ENCODE results near the gene SEPTIN3. TPM values are rescaled to one million over a fixed set of nuclear protein-coding genes. Genes with fewer than 3 reads are reported as not detected.

SEPTIN3 gene
- total and polyA plus RNA-seq, 8 donors = 0.61 to 1.4 (median 0.72) TPM; not detected in 3

- 60 to 84% (median 81%) methylated on average over 2 of the region's 2 CpGs for WGBS, 5 donors
- intact Hi-C loops (cut with DNase I; ENCODE audit: low total_unique reads) = loop anchor here (10.0 kb wide), 1 partner anchor 144 kb away; no protein-coding TSS in a partner anchor
- H3K27me3 ChIP-seq = peaks cover 0 to 64% (median 13%) of the 10 kb centered on the region in 3 donors
- no peak overlapping the region for H3K27ac ChIP-seq
- H3K36me3 ChIP-seq = no peaks in the 10 kb centered on the region
- H3K9me3 ChIP-seq = no peaks in the 10 kb centered on the region
- TF ChIP-seq POLR2AphosphoS5 (IDR thresholded peaks at IDR 0.05) = no peak
- no peak for TF ChIP-seq EP300 (IDR thresholded peaks at IDR 0.05)
- TF ChIP-seq CTCF (IDR thresholded peaks at IDR 0.05) = no peak
- TF ChIP-seq POLR2A (IDR thresholded peaks at IDR 0.05) = no peak
- H3K4me3 ChIP-seq = no peak overlapping the region
- DNase-seq = no peak
- peaks cover 0 to 3% (median 0%) of the 10 kb centered on the region in 4 donors for H3K4me1 ChIP-seq
Measured at GRCh38 chr22:41970601-41971000, 1.4 kb downstream of the SEPTIN3 start.

DNA sequence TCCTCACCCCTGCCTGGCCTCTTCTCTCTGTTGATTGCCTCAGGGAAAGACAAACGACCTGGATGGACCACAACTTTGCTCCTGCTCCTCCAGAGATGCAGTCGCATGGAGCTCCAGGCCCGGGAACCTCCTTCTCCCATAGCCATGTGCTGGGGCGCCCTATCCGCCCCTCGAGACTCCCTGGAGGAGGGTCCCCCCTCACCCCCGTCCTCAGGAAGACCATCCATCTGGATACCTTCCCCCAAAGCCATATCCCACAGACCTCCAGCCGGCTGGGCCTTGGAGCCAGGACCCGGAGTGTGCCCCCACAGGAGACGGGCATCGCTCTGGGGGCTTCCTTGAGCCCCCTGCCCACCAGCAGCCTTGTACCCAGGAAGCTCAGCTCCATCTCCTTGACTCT lies 2.2 kb downstream of the SEPTIN3 start:
- Histone ChIP-seq H3K27me3 (peaks cover 0 to 72% (median 21%) of the 10 kb centered on the region in 3 donors), H3K27ac (no peak overlapping the region), H3K4me1 (peaks cover 0 to 9% (median 6%) of the 10 kb centered on the region in 4 donors), H3K9me3 (no peaks in the 10 kb centered on the region), H3K36me3 (no peaks in the 10 kb centered on the region), H3K4me3 (no peak overlapping the region)
- DNase-seq = no peak
- intact Hi-C loops (cut with DNase I; ENCODE audit: low total_unique reads) = loop anchor here (10.0 kb wide), 1 partner anchor 143 kb away; no protein-coding TSS in a partner anchor
- 75 to 88% (median 83%) methylated on average over 7 to 11 of the region's 11 CpGs for WGBS, 5 donors
- TF ChIP-seq POLR2A (IDR thresholded peaks at IDR 0.05) = no peak
- no peak for TF ChIP-seq CTCF (IDR thresholded peaks at IDR 0.05)
- TF ChIP-seq EP300 (IDR thresholded peaks at IDR 0.05) = no peak
- no peak for TF ChIP-seq POLR2AphosphoS5 (IDR thresholded peaks at IDR 0.05)

DNA sequence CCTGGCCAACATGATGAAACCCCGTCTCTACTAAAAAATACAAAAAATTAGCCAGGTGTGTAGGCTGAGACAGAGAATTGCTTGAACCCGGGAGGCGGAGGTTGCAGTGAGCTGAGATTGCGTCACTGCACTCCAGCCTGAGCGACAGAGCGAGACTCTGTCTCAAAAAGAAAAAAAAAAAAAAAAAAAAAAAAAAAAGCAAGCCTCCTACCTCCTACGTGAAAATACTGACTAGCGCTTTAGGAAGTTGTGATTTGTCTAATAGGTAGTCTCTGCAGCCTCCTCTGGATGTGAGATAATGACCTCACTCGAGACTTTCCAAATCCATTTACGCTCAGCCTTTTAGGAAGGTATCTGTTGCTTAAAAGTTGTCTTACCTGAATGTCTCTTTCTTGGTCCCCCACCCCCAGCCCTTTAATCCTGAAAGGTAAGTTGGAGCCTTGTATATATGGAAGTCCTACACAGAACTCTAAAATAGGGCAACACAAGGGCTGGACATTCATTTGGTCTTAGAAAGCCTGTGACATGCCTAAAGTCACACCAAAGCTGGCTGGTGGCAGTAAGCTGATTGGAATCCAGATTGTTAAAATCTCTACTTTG lies 5.5 kb downstream of the SEPTIN3 start:
- 64 to 72% (median 70%) methylated on average over 10 of the region's 10 CpGs for WGBS, 5 donors
- TF ChIP-seq POLR2AphosphoS5 (IDR thresholded peaks at IDR 0.05) = no peak
- no peak for TF ChIP-seq POLR2A (IDR thresholded peaks at IDR 0.05)
- no peak for TF ChIP-seq CTCF (IDR thresholded peaks at IDR 0.05)
- TF ChIP-seq EP300 (IDR thresholded peaks at IDR 0.05) = no peak
- Histone ChIP-seq H3K4me1 (peaks cover 6 to 16% (median 14%) of the 10 kb centered on the region in 4 donors), H3K36me3 (no peaks in the 10 kb centered on the region), H3K27me3 (peaks cover 0 to 89% (median 35%) of the 10 kb centered on the region in 3 donors), H3K9me3 (no peaks in the 10 kb centered on the region), H3K4me3 (no peak overlapping the region), H3K27ac (no peak overlapping the region)
- no peak for DNase-seq
- intact Hi-C loops (cut with DNase I; ENCODE audit: low total_unique reads) = loop anchor here (10.0 kb wide), 1 partner anchor 140 kb away; no protein-coding TSS in a partner anchor

DNA sequence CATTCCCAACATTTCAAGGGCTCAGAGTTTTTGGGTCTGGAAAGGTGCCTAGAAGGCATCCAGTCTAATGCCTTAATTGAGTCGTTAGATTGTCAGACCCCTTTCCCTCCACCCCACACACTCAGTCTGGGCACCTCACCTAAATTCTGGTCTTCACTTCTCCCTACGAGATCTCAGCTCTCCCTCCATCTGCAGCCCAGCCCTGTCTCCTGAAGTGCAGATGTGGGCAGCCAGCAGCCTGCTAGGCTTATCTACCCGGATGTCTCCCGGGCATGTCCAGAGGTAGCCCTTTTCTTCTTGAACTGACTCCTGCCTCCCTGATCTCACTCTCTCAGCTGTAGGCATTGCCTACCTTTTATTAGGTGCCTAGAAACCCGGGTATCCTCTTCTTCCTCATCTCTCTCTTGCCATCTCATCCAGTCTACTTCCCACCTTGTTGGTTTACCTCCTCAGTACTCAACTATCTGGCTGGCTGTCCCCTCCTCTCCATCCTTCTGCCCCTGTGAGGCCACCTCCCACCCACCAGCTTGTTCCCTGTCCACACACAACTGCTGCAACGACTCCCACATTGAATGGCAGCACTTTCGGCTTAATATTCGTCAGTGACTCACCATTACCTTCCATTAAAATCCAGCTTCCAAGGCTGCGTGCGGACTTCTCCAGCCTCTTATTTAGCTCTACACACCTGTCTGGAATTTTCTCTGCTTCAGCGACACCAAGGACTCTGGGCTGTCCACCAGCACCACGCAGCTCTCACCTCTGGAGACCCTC lies 6.2 kb downstream of the SEPTIN3 start:
- H3K9me3 ChIP-seq = no peaks in the 10 kb centered on the region
- no peak overlapping the region for H3K27ac ChIP-seq
- H3K36me3 ChIP-seq = no peaks in the 10 kb centered on the region
- peaks cover 0 to 83% (median 35%) of the 10 kb centered on the region in 3 donors for H3K27me3 ChIP-seq
- H3K4me1 ChIP-seq = peaks cover 6 to 16% (median 14%) of the 10 kb centered on the region in 4 donors
- no peak overlapping the region for H3K4me3 ChIP-seq
- DNase-seq = no peak
- TF ChIP-seq POLR2A (IDR thresholded peaks at IDR 0.05) = no peak
- intact Hi-C loops (cut with DNase I; ENCODE audit: low total_unique reads) = loop anchor here (10.0 kb wide), 1 partner anchor 139 kb away; no protein-coding TSS in a partner anchor
- WGBS, 5 donors = 60 to 65% (median 62%) methylated on average over 12 of the region's 12 CpGs

All from stomach (tissue), 9 donors.